Measurements from ENCODE around the gene PPP2R3A.

GRCh38 chr3:135982922-135983581 is 17.5 kb downstream of the PPP2R3A start:
- TF ChIP-seq, protein P1, sequence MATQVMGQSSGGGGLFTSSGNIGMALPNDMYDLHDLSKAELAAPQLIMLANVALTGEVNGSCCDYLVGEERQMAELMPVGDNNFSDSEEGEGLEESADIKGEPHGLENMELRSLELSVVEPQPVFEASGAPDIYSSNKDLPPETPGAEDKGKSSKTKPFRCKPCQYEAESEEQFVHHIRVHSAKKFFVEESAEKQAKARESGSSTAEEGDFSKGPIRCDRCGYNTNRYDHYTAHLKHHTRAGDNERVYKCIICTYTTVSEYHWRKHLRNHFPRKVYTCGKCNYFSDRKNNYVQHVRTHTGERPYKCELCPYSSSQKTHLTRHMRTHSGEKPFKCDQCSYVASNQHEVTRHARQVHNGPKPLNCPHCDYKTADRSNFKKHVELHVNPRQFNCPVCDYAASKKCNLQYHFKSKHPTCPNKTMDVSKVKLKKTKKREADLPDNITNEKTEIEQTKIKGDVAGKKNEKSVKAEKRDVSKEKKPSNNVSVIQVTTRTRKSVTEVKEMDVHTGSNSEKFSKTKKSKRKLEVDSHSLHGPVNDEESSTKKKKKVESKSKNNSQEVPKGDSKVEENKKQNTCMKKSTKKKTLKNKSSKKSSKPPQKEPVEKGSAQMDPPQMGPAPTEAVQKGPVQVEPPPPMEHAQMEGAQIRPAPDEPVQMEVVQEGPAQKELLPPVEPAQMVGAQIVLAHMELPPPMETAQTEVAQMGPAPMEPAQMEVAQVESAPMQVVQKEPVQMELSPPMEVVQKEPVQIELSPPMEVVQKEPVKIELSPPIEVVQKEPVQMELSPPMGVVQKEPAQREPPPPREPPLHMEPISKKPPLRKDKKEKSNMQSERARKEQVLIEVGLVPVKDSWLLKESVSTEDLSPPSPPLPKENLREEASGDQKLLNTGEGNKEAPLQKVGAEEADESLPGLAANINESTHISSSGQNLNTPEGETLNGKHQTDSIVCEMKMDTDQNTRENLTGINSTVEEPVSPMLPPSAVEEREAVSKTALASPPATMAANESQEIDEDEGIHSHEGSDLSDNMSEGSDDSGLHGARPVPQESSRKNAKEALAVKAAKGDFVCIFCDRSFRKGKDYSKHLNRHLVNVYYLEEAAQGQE (IDR thresholded peaks at IDR 0.05; ENCODE audit: insufficient read depth in 1 of 2, low read depth in 2 of 2, low read length in 2 of 2): no peak
- TF ChIP-seq TAF1 (IDR thresholded peaks at IDR 0.05; ENCODE audit: borderline replicate concordance, insufficient read depth, low read length): no peak
